Jurkat, Clone E6-1 (cell line): ENCODE results near the gene SYNE2.

Source experiments
- DNase-seq: peaks from one replicate; pipeline ENCODE4 v3.0.0-alpha.2; 2011; ENCODE audit warnings: low read depth, low spot score
- H3K4me3 ChIP-seq: 2 replicates; pipeline ENCODE4 v1.5.1; 2011; ENCODE audit warnings: mild to moderate bottlenecking, low read length, control low read depth, moderate library complexity

The SYNE2 gene

GRCh38 chr14:64217308-64217707, 364.5 kb downstream of the SYNE2 start:
- DNase-seq: no peak
- no peak overlapping the region for H3K4me3 ChIP-seq

GRCh38 chr14:64217834-64218233, 365.0 kb downstream of the SYNE2 start:
- no peak for DNase-seq
- H3K4me3 ChIP-seq: no peak overlapping the region

- no peak overlapping the region for H3K4me3 ChIP-seq
- no peak for DNase-seq
Measured at GRCh38 chr14:64218344-64219240, 365.8 kb downstream of the SYNE2 start.

- no peak for DNase-seq
Measured at GRCh38 chr14:64220056-64220455, 367.3 kb downstream of the SYNE2 start.

GRCh38 chr14:64220466-64220865, 367.7 kb downstream of the SYNE2 start:
- DNase-seq: no peak
- H3K4me3 ChIP-seq: no peak overlapping the region

More at GRCh38 chr14:64220056-64220455, 367.3 kb downstream of the SYNE2 start:
- H3K4me3 ChIP-seq: no peak overlapping the region

GRCh38 chr14:64221391-64222003, 368.7 kb downstream of the SYNE2 start:
- H3K4me3 ChIP-seq: no peak overlapping the region
- DNase-seq: no peak

- DNase-seq: no peak
- no peak overlapping the region for H3K4me3 ChIP-seq
Measured at GRCh38 chr14:64225151-64225757, 372.4 kb downstream of the SYNE2 start.

- no peak overlapping the region for H3K4me3 ChIP-seq
- no peak for DNase-seq
Measured at GRCh38 chr14:64227856-64228255, 375.1 kb downstream of the SYNE2 start.

GRCh38 chr14:64229489-64229888, 376.7 kb downstream of the SYNE2 start:
- no peak overlapping the region for H3K4me3 ChIP-seq
- DNase-seq: no peak

GRCh38 chr14:64232095-64232838, 379.5 kb downstream of the SYNE2 start:
- no peak for DNase-seq
- no peak overlapping the region for H3K4me3 ChIP-seq

GRCh38 chr14:64232944-64233343, 380.1 kb downstream of the SYNE2 start:
- DNase-seq: no peak
- no peak overlapping the region for H3K4me3 ChIP-seq

- no peak overlapping the region for H3K4me3 ChIP-seq
- DNase-seq: no peak
Measured at GRCh38 chr14:64233531-64234190, 380.9 kb downstream of the SYNE2 start.

- DNase-seq: no peak
- H3K4me3 ChIP-seq: no peak overlapping the region
Measured at GRCh38 chr14:64234877-64235651, 382.3 kb downstream of the SYNE2 start.

- DNase-seq: peak; percentile 77
- H3K4me3 ChIP-seq: no peak overlapping the region
Measured at GRCh38 chr14:64235652-64236640, 383.1 kb downstream of the SYNE2 start.

- DNase-seq: no peak
- H3K4me3 ChIP-seq: no peak overlapping the region
Measured at GRCh38 chr14:64238049-64238448, 385.2 kb downstream of the SYNE2 start.

GRCh38 chr14:64238631-64239030, 385.8 kb downstream of the SYNE2 start:
- DNase-seq: peak; percentile 70
- H3K4me3 ChIP-seq: no peak overlapping the region

GRCh38 chr14:64244279-64244678, 391.5 kb downstream of the SYNE2 start:
- DNase-seq: no peak
- H3K4me3 ChIP-seq: no peak overlapping the region
